HepG2 (cell line): Measurements from ENCODE around the gene SHC1. TPM values are rescaled to one million over a fixed set of nuclear protein-coding genes. Genes with fewer than 3 reads are reported as not detected.
A peak's percentile ranks its signal among the peaks of the same experiment; 100 is the strongest.

Experiments
- ARID5B ChIP-seq: IDR thresholded peaks from 2 replicates; pipeline ENCODE4 v1.4.0; 2020; ENCODE audit warnings: mild to moderate bottlenecking, missing genetic modification reagents
- CBFB ChIP-seq: sonication (generic); formaldehyde crosslinking; IDR thresholded peaks from 2 replicates; pipeline ENCODE4 v1.4.0; 2020; ENCODE audit warnings: missing genetic modification reagents
- CCAR2 ChIP-seq: fragments of 200-400 bp; formaldehyde crosslinking; optimal IDR thresholded peaks from 2 replicates; pipeline ENCODE3; 2018; ENCODE audit warnings: low read depth, mild to moderate bottlenecking, low read length, moderate library complexity
- CHD2 ChIP-seq: IDR thresholded peaks from 2 replicates; pipeline ENCODE4 v1.6.1; 2011; ENCODE audit warnings: low read depth, low read length, improper control_type of control experiment
- FOXM1 ChIP-seq: sonication (generic); formaldehyde crosslinking; IDR thresholded peaks from 2 replicates; pipeline ENCODE4 v1.5.0; 2020; ENCODE audit warnings: missing genetic modification reagents
- GFI1 ChIP-seq: sonication (generic); formaldehyde crosslinking; IDR thresholded peaks from 2 replicates; pipeline ENCODE4 v1.5.0; 2020; ENCODE audit warnings: missing genetic modification reagents, mild to moderate bottlenecking, borderline replicate concordance
- IKZF1 ChIP-seq: fragments of 450-650 bp; IDR thresholded peaks from 2 replicates; pipeline ENCODE4 v1.7.1; 2016
- IRF9 ChIP-seq: sonication (generic); formaldehyde crosslinking; IDR thresholded peaks from 2 replicates; pipeline ENCODE4 v1.8.0; 2022; ENCODE audit warnings: missing genetic modification reagents, mild to moderate bottlenecking, borderline replicate concordance
- KLF13 ChIP-seq: sonication (generic); formaldehyde crosslinking; IDR thresholded peaks from 2 replicates; pipeline ENCODE4 v1.4.0; 2020; ENCODE audit warnings: mild to moderate bottlenecking, missing genetic modification reagents
- MAX ChIP-seq: IDR thresholded peaks from 2 replicates; pipeline ENCODE4 v1.6.1; 2012; ENCODE audit warnings: inconsistent platforms
- MIER2 ChIP-seq: IDR thresholded peaks from 2 replicates; pipeline ENCODE4 v1.6.1; 2016; ENCODE audit warnings: missing biosample characterization, missing genetic modification reagents
- PRDM10 ChIP-seq: sonication (generic); formaldehyde crosslinking; IDR thresholded peaks from 2 replicates; pipeline ENCODE4 v1.4.0; 2020; ENCODE audit warnings: low read depth, missing genetic modification reagents
- ZEB1 ChIP-seq: IDR thresholded peaks from 2 replicates; pipeline ENCODE4 v1.6.1; 2012; ENCODE audit warnings: mild to moderate bottlenecking, low read depth, inconsistent platforms; ENCODE audit not compliant: insufficient replicate concordance
- ZNF17 ChIP-seq: sonication (generic); formaldehyde crosslinking; IDR thresholded peaks from 2 replicates; pipeline ENCODE4 v1.5.0; 2020; ENCODE audit warnings: mild to moderate bottlenecking, missing genetic modification reagents
- ZNF446 ChIP-seq: sonication (generic); formaldehyde crosslinking; IDR thresholded peaks from 2 replicates; pipeline ENCODE4 v1.5.0; 2020; ENCODE audit warnings: mild to moderate bottlenecking, missing genetic modification reagents
- ZNF550 ChIP-seq: sonication (generic); formaldehyde crosslinking; IDR thresholded peaks from 2 replicates; pipeline ENCODE4 v1.4.0; 2020; ENCODE audit warnings: mild to moderate bottlenecking, missing genetic modification reagents, borderline replicate concordance
- ZNF616 ChIP-seq: sonication (generic); formaldehyde crosslinking; IDR thresholded peaks from 2 replicates; pipeline ENCODE4 v1.5.0; 2020; ENCODE audit warnings: low read depth, mild to moderate bottlenecking, missing genetic modification reagents
- ZNF770 ChIP-seq: sonication (generic); formaldehyde crosslinking; IDR thresholded peaks from 2 replicates; pipeline ENCODE4 v1.5.0; 2020; ENCODE audit warnings: mild to moderate bottlenecking, missing genetic modification reagents
- ZNF839 ChIP-seq: sonication (generic); formaldehyde crosslinking; IDR thresholded peaks from 2 replicates; pipeline ENCODE4 v1.4.0; 2020; ENCODE audit warnings: missing genetic modification reagents, mild to moderate bottlenecking, borderline replicate concordance
- polyA plus RNA-seq, 8 experiments: library from polyadenylated mRNA; depleted of rRNA in 3 of 8; stranded (reverse) in 7 of 8; unstranded in 1 of 8; fragments of >200 nt; fragmentation: Illumina TruSeq in 4 of 8; extraction: Trizol in 4 of 8; gene quantifications; 2 replicates each; pipeline versions ENCODE4 v1.2.1 to v1.2.3, GENCODE V29; 2011 to 2016; ENCODE audit warnings: low read depth in 4 of 8, missing spikeins in 1 of 8, mixed read lengths in 1 of 8; ENCODE audit not compliant: insufficient read depth in 1 of 8
- total RNA-seq, 5 experiments: library from RNA; depleted of rRNA; stranded (reverse); fragments of >200 nt; fragmentation: Illumina TruSeq; extraction: Trizol; gene quantifications; 2 replicates each; pipeline ENCODE4 v1.2.3, GENCODE V29; 2016; ENCODE audit warnings: low read depth in 1 of 5

SHC1 gene
- total and polyA plus RNA-seq, 2 of the 13 experiments (the other 11 are each of a cell fraction or from before 2014, with no cell fraction given), result 52.0 to 137 TPM

GRCh38 chr1:155000726-155001424 is 30.3 kb upstream of the SHC1 start (continued):
- TF ChIP-seq ARID5B (CRISPR knock-in tag), result peak; percentile 76; the same call in 1 of the 2 replicates
- TF ChIP-seq ZEB1, result no peak
- TF ChIP-seq IKZF1, result no peak
- TF ChIP-seq CHD2, result peak; percentile 42; the same call in 1 of the 2 replicates
- TF ChIP-seq ZNF839 (CRISPR knock-in tag), result 0 out of 2 replicates have a peak, but pooled peaks have one; percentile 56
- TF ChIP-seq MAX, result peak; percentile 74
- no peak for TF ChIP-seq FOXM1 (CRISPR knock-in tag)
- peak; percentile 94 for TF ChIP-seq CCAR2
- TF ChIP-seq ZNF550 (CRISPR knock-in tag), result no peak
- TF ChIP-seq IRF9 (CRISPR knock-in tag), result no peak
- no peak; the same call in 1 of the 2 replicates for TF ChIP-seq MIER2
- no peak; the same call in 1 of the 2 replicates for TF ChIP-seq ZNF770 (CRISPR knock-in tag)
- no peak for TF ChIP-seq ZNF446 (CRISPR knock-in tag)
- TF ChIP-seq ZNF17, result no peak
- no peak for TF ChIP-seq ZNF616 (CRISPR knock-in tag)
- TF ChIP-seq PRDM10 (CRISPR knock-in tag), result peak; percentile 84
- peak; percentile 62; the same call in 1 of the 2 replicates for TF ChIP-seq GFI1 (CRISPR knock-in tag)
- no peak for TF ChIP-seq KLF13 (CRISPR knock-in tag)
- TF ChIP-seq CBFB (CRISPR knock-in tag), result peak; percentile 73; the same call in 1 of the 2 replicates
